Inflammatory macrophage treated with lipopolysaccharide for 1 hour (primary cell): ENCODE results near the gene ZNF384.

Experiments used
- DNase-seq, 2 donors: peaks; one replicate each; pipeline ENCODE4 v3.0.0-alpha.2; 2020 to 2022

Gene ZNF384

GRCh38 chr12:6653342-6653741 is 35.8 kb downstream of the ZNF384 start:
- no peak for DNase-seq

GRCh38 chr12:6652391-6652790 is 36.8 kb downstream of the ZNF384 start:
- no peak for DNase-seq

DNA sequence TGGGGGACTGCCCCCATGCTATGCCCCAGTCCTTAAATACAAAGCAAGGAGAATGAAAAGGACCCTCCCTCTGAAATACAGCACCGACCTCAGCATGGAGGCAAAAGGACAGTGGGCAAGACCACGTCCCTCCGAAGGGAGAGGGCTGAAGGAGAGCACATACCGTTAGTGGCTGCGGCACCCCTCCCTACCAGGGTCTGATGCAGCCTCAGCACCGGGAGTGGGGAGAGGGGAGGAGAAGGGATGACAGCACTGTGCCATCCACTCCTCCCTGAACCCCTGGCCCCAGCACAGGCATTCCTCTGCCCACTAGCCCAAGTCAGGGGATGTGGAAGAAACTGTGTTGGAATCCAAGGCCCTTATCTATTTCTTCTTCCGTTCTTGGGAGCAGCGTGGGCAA is 38.3 kb downstream of the ZNF384 start:
- no peak for DNase-seq

- DNase-seq = peak; percentile 55 to 78
These were observed 42.0 kb downstream of the ZNF384 start, which contains the start of gene ACRBP for GRCh38 chr12:6647083-6647604. Gene ACRBP (minus strand): TSS chr12:6647432. CDS start chr12:6647366, 66 bp downstream.

DNA sequence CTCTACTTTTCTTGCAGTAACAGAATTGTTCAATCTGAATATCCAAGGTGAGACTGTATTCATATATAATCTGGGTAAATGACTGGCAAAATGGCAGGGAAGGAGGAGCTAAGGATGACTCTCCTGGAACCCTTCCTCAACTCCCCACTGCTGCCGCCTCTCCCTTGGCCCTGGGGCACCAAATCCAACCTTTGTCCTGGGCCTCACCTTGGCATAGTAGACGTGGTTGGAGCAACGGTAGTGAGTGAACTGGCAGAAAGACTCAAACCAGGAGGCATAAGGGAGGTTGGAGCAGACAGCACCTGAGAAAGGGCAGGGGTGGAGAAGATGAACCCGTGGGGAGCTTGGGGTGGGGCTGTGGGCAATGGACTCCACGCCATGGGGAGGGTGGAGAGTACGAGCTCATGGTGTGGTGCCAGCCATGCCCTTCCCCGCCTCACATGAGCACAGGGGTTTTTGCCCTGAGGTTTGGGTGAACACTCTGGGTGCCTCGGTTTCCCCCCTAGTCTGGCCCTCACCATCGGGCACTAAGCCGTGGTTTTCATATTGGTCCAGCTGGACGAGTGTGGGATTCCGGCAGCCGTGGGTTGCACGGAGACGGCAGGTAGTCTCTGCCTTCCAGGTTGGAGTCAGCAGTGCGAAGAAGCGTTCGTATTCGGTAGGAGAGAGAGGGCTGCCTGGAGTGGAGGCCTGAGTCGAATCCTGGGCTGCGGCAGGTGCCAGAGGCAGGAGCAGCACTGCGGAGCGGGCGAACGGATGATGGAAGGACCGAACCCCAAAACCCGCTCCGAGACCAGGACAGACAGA is 42.7 kb downstream of the ZNF384 start:
- DNase-seq = no peak

DNA sequence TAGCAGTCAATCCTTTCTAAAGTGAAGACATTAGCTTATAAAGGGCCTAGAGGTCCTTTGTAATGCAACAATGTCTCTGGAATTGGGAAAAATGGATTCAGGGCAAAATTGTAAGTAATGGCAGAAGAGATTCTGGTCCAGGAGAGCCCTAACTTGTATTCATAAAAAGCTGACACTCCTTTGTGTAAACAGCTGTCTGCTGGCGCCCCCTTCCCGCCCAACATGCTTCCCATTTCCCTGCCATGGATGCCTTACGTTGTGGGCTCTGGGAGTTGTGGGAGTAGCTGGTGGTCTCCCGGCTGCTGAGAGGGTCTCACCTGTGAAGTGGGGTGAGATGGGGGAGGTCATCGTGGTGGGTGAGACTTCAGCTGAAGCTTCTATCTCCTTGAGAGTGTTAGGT is 44.3 kb downstream of the ZNF384 start:
- DNase-seq = peak in 1 of 2 donors; percentile 13

- peak; percentile 74 to 76 for DNase-seq
These were observed 44.9 kb downstream of the ZNF384 start for GRCh38 chr12:6644257-6644596.

GRCh38 chr12:6643569-6644256 is 45.5 kb downstream of the ZNF384 start:
- DNase-seq = peak; percentile 52 to 65

GRCh38 chr12:6641131-6641530 is 48.0 kb downstream of the ZNF384 start:
- DNase-seq = no peak

DNA sequence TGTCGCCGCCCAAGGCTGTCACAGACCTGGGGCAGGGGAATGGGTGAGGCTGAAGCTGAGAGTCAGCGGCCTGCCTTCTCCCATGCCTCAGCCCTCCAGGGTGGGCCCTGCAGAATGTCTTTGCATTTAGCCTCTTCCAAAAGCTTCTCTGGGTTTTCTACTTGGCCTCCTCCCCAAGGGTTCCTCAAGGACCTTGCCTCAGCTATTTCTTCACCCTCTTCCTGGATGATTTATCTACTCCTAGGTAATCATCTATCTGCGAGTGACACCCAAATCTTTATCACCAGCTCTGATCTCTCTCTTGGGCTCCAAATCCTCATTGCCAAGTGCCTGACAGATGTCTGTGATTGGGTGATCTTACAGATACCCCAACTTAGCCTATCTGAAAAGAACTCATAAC is 48.7 kb downstream of the ZNF384 start:
- DNase-seq = no peak

DNA sequence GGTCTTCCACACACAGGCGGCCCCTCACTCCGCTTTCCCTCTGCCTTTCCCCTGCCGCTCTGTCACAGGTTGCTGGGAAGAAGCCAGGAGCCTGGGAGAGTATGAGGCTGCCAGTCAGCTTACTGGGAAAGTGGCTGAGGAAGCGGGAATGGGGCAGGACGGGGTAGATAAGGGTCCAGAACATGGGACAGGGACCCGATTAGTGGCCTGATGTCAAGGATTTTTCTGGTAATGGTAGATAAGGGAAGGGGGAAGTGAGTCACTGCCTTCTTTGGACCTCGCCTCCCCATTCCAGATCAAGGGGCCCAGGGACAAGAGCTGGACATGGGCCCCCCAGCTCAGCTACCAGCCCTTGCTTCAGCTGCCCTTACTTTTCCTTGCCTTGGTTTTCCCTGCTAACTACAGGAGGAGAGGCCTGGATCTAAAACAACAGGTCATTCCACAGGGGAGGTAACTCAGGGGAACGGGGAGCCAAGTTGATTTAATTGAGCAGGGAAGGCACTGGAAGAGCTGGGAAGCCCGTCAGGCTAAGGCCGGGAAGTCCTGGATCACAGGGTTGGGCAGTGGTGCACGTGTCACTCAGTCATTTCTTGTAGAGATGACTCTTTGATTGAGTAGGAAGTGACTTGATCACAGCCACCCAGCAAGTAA is 49.9 kb downstream of the ZNF384 start:
- DNase-seq = peak; percentile 33 to 55

GRCh38 chr12:6638305-6638704 is 50.9 kb downstream of the ZNF384 start:
- peak in 1 of 2 donors; percentile 56 for DNase-seq

DNA sequence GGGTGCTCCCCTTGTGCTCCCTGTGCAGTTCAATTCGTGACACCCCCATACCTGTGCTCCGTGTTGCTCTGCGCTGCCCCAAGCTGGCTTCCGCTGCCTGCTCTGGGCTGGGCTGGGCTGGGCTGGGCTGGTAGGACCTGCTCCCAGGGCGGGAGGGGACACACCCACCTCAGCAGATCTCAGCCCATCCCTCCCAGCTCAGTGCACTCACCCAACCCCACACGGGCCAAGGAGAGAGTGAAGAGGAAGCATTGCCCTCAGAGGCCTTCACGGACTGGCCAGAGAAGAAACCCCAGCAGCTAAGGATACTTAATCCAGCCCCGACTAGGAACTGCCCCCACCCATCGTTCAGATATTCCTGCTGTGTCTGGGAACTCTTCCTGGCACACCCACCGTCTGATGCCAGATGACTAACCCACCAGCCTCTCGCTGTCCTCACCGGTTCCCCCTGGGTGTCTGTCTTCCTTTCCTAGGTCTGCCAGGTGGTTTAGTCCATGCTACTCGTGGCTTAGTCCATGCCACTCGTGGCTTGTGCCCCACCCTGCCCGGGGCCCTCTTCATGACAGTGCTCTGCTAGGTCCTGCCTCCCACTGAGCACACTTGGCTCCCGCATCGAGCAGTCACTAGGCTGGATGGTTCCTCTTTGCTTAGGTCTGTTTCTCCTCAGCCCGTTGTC is 53.2 kb downstream of the ZNF384 start, which contains the start of gene LPAR5:
LPAR5 (minus strand) TSS at position 104 of the 676 bp plus-strand sequence. CDS start 14,711 bp downstream, outside the sequence.
- DNase-seq = peak; percentile 42 to 50

DNA sequence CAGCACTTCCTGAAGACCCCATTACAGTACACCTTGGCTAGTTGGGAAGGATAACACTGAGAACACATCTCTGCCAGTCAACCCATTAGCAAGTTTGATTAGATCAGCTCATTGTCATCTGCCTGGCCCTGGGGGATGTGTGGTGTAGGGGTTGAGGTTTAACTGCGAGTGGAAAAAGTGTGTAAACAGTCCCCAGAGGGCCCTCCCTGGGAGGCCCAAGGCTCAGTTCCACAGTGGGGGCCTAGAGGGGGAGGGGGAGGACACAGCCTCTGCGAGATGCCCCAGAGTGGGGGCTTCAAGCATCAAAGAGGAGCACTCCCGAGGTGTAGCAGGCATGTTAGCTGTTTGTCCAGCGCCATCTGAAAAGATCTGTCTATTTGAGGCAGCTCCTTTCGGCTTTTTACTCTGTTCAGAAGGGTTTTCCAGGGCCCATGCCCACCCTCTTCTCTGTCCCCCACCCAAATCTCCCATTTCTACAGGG is 53.8 kb downstream of the ZNF384 start:
- DNase-seq = no peak

GRCh38 chr12:6632026-6632983 is 56.9 kb downstream of the ZNF384 start:
- peak in 1 of 2 donors; percentile 28 for DNase-seq

GRCh38 chr12:6631549-6631961 is 57.6 kb downstream of the ZNF384 start:
- no peak for DNase-seq

- DNase-seq = no peak
These were observed 58.4 kb downstream of the ZNF384 start for GRCh38 chr12:6630736-6631135.

DNA sequence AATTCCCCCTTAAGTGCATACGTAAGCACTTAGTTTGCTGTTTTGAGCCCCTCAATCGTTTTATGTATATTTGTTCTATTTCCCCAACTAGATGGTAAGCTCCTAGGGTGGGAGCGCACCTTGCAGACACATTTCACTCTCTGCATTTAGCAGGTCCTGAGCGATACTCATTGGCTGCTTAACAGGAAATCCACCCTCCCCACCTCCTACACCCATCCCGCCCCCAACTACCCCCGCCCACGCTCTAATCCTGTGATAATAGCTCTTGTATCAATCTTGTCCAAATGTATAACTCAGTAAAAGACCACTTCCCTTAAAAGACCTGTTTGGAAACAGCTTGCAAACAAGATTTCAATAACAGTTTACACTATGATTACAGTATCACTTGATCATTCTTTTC is 61.6 kb downstream of the ZNF384 start:
- DNase-seq = no peak

GRCh38 chr12:6626654-6627283 is 62.4 kb downstream of the ZNF384 start:
- no peak for DNase-seq

DNA sequence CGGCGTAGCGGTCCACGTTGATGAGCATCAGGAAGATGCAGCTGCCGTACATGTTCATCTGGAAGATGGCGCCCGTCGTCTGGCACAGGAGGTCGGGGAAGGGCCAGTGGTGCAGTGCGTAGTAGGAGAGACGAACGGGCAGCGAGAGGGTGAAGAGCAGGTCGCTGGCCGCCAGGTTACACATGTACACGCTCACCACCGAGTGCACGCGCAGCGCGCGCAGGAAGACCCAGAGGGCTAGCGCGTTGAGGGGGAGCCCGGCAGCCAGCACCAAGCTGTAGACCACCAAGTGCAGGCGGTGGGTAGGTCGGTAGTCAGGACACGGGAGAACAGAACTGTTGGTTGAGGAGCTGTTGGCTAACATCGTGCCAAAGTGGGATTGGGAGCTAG is 68.3 kb downstream of the ZNF384 start:
- no peak for DNase-seq
